Activated naive CD8-positive, alpha-beta T cell treated with anti-CD3 and anti-CD28 coated beads, Interleukin-2, amount 50 U/mL, for 24 hours (primary cell): Measurements from ENCODE around the gene PAPPA.

Experiments used
- ATAC-seq: fragments of 150-1000 bp; cut with Tn5 transposase; one replicate; pipeline ENCODE4 v1.10.0; 2021
- DNase-seq: peaks from one replicate; pipeline ENCODE4 v3.0.0; 2021
- H3K27ac Mint-ChIP-seq: one replicate; pipeline ENCODE4 v1.8.0; 2021; ENCODE audit warnings: mild to moderate bottlenecking, mixed read lengths
- H3K27me3 Mint-ChIP-seq: one replicate; pipeline ENCODE4 v1.8.0; 2021; ENCODE audit warnings: mixed read lengths
- H3K36me3 Mint-ChIP-seq: one replicate; pipeline ENCODE4 v1.8.0; 2021; ENCODE audit warnings: low read depth, mixed read lengths
- H3K4me1 Mint-ChIP-seq: one replicate; pipeline ENCODE4 v1.8.0; 2021; ENCODE audit warnings: mixed read lengths
- H3K4me3 Mint-ChIP-seq: one replicate; pipeline ENCODE4 v1.8.0; 2021; ENCODE audit warnings: mild to moderate bottlenecking, moderate library complexity, mixed read lengths
- H3K9me3 Mint-ChIP-seq: one replicate; pipeline ENCODE4 v1.8.0; 2021; ENCODE audit warnings: mixed read lengths

The PAPPA gene

DNA sequence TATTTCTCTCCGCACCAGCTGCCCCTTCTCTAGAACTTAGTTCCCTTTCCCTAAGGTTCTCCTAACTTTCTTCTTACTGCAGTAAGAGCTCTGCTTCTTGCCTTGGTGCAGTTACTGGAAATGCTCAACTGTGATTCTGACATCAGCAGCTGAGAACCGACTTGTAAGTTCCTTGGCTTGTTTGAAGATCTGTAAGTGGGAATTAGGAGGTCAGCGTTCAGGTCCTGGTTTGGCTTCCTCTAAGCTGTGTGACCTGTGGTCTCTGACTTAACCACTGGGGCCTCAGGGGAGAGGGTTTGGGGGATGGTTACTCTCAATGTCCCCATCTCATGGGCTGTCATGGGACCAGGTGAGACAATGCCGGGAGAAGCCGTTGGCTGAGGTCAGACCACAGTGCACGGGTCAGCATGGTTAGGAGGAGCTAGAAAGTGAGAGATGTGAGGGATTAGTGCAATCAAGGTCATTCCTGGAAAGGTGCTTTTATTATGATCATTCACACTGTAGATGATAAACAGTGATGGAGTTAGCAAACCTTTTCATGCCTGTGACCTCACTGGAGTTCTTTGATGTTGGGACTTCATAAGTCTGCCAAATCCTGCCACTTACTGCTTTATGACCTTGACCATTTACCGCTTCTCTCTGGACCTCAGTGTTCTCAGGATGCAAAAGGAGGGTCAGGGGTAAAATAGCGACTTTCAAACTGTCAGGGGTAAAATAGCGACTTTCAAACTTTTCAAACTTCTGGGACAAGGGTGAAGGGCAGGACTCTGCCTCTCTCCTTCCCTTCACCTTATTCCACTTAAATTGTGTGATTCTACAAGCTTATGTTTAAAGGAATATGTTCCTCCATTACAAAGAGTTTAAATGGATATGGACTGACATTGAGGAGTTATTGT, 7.3 kb downstream of the PAPPA start:
- Mint-ChIP-seq H3K36me3 (no peaks in the 10 kb centered on the region), H3K4me3 (no peak overlapping the region), H3K27me3 (peaks cover 31% of the 10 kb centered on the region), H3K9me3 (peaks cover 4% of the 10 kb centered on the region), H3K4me1 (peaks cover under 1% of the 10 kb centered on the region), H3K27ac (no peak overlapping the region)
- ATAC-seq = no peak
- no peak for DNase-seq

DNA sequence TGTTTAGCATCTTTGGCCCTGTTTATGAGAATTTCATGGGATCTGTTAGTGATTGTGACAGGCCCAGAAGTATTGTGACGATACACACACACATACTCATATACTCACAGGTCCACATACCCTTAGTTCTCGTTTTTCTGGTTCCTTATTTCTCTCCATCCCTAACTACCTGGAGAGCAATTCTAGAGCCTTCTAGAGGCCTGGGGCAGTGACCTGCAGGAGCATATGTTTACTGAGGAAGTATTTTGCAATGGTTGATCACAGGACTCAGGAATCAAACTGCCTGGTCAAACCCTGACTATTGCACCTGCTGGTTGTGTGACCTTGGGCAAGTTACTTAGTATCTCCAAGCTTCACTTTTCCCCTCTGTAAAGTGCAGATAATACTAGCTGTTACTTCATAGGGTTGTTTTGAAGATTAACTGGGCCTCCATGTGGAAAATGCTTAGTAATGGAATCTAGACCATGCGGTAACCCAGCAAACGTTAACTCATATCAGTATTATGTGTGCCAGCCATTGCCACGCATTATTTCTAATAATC, 8.7 kb downstream of the PAPPA start:
- H3K4me3 Mint-ChIP-seq = no peak overlapping the region
- H3K36me3 Mint-ChIP-seq = no peaks in the 10 kb centered on the region
- H3K27ac Mint-ChIP-seq = no peak overlapping the region
- no peak for DNase-seq
- peaks cover 20% of the 10 kb centered on the region for H3K27me3 Mint-ChIP-seq
- H3K4me1 Mint-ChIP-seq = no peaks in the 10 kb centered on the region
- ATAC-seq = no peak
- H3K9me3 Mint-ChIP-seq = peaks cover 4% of the 10 kb centered on the region

DNA sequence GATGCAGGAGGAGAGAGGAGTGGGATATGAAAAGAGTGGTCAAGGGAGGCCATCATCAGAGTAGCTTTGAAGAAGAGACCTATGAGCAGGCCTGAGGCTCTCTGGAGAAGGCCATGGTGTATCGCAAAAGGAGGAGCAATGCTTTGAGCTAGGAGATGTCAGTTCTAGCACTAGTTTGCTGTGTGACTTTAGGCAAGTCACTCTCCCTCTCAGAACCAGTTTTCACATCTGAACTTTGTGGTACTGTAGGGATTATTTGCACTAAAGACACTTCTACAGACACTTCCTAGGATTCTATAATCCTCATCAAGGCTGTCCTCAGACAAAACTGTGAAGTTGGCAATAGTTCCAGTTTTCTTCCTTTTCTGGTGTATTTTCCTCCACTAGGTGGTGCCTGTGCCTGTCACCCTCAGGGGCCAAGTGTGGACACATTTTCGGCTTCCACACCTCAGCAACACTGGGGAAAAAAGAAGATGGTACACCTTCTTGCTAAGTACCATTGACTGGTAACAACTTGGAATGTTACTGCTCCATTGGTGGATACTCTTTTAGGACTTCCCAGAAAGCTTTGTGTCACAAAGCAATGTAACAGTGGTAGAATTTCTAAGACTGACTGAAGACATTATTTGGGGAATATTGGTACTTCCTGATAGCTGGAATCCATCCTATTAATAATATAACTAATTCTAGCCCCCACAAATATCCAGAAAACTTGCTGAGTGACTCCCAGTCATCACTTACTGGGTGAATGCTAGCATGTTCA, 9.9 kb downstream of the PAPPA start:
- H3K4me1 Mint-ChIP-seq = no peaks in the 10 kb centered on the region
- peaks cover 4% of the 10 kb centered on the region for H3K9me3 Mint-ChIP-seq
- H3K36me3 Mint-ChIP-seq = no peaks in the 10 kb centered on the region
- peaks cover 11% of the 10 kb centered on the region for H3K27me3 Mint-ChIP-seq
- no peak overlapping the region for H3K4me3 Mint-ChIP-seq
- no peak for ATAC-seq
- no peak overlapping the region for H3K27ac Mint-ChIP-seq
- no peak for DNase-seq

DNA sequence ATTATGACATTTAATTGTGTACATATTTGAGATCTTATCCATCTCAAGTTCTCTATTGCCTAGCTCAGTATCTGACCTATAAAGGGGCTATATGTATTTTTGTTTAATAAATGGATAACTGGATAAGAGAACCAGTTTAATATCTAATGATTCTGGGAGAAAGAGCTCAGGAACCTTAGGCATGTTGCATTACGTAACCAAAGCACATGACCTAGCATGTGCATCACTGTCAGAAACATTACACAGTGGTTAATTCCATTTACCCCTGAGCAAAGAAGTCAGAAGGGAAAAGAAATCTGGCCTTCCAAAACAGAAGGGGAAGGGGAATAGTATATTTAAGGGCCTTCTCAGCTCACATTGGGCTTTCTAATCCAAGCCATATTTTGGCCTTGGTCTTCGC, 12.3 kb downstream of the PAPPA start:
- no peak overlapping the region for H3K27ac Mint-ChIP-seq

DNA sequence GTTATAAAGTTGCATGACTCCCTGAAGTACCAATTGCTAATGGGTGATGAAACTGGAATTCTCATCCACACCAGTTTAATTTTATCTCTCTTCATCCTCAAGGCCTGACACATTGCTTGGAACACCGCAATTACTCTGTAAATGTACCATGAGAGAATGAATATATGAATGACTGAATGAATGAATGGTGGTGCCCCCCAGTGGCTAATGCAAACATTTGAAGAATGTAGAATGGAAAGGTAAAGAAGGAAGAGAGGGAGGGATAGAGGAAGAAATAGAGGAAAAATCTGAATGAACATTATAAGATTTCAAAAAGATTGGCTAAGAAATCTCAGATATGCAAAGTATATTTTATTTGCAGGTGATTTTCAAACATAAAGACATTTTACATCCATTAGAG, 13.1 kb downstream of the PAPPA start:
- Mint-ChIP-seq H3K27me3 (peaks cover under 1% of the 10 kb centered on the region), H3K27ac (no peak overlapping the region), H3K9me3 (peaks cover 4% of the 10 kb centered on the region), H3K36me3 (no peaks in the 10 kb centered on the region), H3K4me1 (no peaks in the 10 kb centered on the region), H3K4me3 (no peak overlapping the region)
- ATAC-seq = no peak
- DNase-seq = no peak

More for the DNA sequence above, 12.3 kb downstream of the PAPPA start:
- peaks cover 3% of the 10 kb centered on the region for H3K27me3 Mint-ChIP-seq
- no peak for ATAC-seq
- no peak for DNase-seq
- H3K9me3 Mint-ChIP-seq = peaks cover 4% of the 10 kb centered on the region
- H3K4me1 Mint-ChIP-seq = no peaks in the 10 kb centered on the region
- H3K36me3 Mint-ChIP-seq = no peaks in the 10 kb centered on the region
- H3K4me3 Mint-ChIP-seq = no peak overlapping the region

DNA sequence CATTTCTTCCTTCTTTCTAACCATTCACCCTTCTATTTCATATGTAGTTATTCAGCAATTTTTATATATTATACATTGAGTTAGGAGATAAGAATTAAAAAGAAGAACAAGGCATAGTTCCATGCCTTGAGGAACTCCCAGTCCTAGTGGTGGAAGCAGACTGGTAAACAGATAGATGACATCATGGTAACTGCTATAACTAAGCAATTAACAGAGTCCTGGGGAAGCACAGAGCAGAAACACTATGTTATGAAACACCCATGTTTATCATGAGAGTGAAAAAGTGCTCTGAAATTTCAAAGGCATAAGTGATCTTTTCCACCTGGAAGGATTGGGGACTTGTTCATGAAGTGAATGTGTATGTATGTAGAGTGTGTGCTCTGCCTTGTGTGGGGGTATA, 14.6 kb downstream of the PAPPA start:
- no peaks in the 10 kb centered on the region for H3K36me3 Mint-ChIP-seq
- DNase-seq (no peak), ATAC-seq (no peak)
- H3K27me3 Mint-ChIP-seq = no peaks in the 10 kb centered on the region
- H3K4me3 Mint-ChIP-seq = no peak overlapping the region
- peaks cover under 1% of the 10 kb centered on the region for H3K9me3 Mint-ChIP-seq
- H3K27ac Mint-ChIP-seq = no peak overlapping the region
- H3K4me1 Mint-ChIP-seq = no peaks in the 10 kb centered on the region

DNA sequence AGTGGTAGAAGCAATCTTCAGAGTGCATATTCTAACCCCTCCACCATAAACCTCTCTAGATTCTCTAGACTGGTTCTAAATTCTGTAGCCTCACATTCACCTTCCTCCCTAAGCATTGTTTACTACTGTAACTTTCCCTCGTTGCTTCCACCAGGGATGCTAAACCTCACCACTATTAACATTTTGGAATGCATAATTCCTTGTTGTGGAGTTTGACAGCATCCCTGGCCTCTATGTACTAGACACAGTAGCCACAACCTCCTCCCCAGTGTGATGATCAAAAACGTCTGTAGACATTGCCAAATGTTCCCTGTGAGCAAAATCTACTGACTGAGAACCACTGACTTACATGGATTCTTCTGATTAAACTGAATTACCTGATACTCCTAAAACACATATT, 18.6 kb downstream of the PAPPA start:
- no peak overlapping the region for H3K4me3 Mint-ChIP-seq
- H3K4me1 Mint-ChIP-seq = no peaks in the 10 kb centered on the region
- no peaks in the 10 kb centered on the region for H3K36me3 Mint-ChIP-seq
- no peaks in the 10 kb centered on the region for H3K27me3 Mint-ChIP-seq
- no peaks in the 10 kb centered on the region for H3K9me3 Mint-ChIP-seq
- H3K27ac Mint-ChIP-seq = no peak overlapping the region
- DNase-seq (no peak), ATAC-seq (no peak)

DNA sequence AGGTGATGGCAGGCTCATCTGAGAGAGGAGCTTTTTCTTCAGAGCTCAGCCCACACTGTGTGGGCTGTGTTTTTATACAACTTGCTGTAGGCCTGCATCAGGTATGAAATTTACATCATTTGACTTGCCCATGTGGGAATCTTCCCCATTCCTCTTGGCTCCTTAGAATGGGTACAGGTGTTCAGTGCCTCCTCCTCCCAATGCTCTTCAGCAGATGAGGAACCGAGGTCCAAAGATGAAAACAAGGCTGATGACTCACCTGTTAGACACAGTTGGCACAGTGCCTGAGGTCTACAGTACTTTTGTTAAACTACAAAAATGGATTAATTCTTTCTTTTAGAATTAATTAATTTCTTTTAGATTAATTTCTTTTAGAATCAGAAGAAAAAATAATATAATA, 20.8 kb downstream of the PAPPA start:
- H3K36me3 Mint-ChIP-seq = no peaks in the 10 kb centered on the region
- no peaks in the 10 kb centered on the region for H3K4me1 Mint-ChIP-seq
- no peak overlapping the region for H3K27ac Mint-ChIP-seq
- no peak overlapping the region for H3K4me3 Mint-ChIP-seq
- DNase-seq (no peak), ATAC-seq (no peak)
- no peaks in the 10 kb centered on the region for H3K27me3 Mint-ChIP-seq
- H3K9me3 Mint-ChIP-seq = no peaks in the 10 kb centered on the region

DNA sequence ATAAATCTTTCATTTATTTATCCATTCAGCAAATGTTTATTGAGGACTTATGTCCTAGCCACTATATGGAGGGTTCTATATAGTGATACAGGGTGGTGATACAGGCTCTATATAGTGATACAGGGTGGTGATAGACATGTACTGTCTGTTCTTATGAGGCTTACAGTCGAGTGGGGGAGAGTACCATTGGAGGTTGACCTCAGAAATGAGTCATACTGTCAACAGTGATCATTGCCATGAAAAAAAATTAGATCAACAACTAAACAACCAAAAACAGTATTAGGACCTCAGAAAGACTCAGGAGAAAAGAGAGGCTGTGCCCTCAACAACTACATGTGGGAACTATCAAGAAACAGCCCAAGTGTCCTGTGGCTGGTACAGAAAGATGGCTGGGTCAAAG, 22.0 kb downstream of the PAPPA start:
- H3K4me3 Mint-ChIP-seq = no peak overlapping the region
- no peaks in the 10 kb centered on the region for H3K4me1 Mint-ChIP-seq
- ATAC-seq (no peak), DNase-seq (no peak)
- no peak overlapping the region for H3K27ac Mint-ChIP-seq
- no peaks in the 10 kb centered on the region for H3K36me3 Mint-ChIP-seq
- H3K27me3 Mint-ChIP-seq = no peaks in the 10 kb centered on the region
- no peaks in the 10 kb centered on the region for H3K9me3 Mint-ChIP-seq

DNA sequence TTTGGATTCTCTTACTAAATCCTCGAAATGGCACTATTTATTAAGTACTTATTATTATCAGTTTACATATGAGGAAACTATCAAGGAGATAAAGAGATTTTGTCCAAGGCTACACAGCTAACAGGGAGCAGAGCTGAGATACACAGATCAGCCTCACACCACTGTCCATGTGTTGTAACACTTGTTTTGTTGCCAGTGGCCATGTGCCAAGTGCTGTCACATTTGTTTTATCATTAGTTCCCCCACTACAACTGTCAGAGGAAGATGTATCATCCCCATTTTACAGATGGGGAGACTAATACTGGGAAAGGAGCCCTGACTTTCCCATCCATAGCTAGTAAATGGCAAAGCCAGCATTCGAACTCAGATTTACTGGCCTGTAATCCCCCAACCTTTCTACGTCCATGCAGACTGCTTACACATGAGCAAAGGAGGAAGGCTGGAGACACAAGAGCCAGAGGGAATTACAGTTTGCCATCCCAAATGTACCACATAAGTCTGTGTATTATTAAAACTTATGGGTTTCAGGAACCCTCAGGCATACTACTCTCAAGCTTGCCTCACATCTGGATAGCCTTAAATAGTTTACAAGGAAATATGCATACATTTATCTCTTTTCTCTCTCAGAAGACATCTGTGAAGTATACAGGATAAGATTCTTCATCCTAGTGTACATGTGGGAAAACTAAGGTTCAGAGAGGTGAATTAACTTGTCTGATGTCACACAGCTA, 25.1 kb downstream of the PAPPA start:
- Mint-ChIP-seq H3K27ac (no peak overlapping the region), H3K4me1 (no peaks in the 10 kb centered on the region), H3K27me3 (peaks cover 2% of the 10 kb centered on the region), H3K9me3 (no peaks in the 10 kb centered on the region), H3K36me3 (no peaks in the 10 kb centered on the region), H3K4me3 (no peak overlapping the region)
- DNase-seq (no peak), ATAC-seq (no peak)

DNA sequence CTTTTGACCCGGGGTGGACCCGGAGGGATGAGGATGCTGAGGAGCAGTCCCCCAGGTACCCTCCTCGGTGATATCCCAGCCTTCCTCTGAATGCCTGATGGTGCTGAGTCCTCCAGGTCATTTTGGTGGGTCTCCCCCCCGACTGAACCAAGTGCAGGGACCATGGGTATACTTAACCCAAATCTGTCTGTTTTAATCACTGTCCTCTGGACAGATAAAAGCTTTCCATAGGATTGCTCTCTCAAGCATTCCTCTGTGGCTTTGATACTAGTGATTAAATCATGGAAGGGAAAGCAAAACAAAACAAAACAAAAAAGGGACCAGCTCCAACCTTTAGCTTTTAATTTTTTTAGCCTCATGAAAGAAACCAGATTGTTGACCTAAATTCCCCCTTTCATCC, 26.0 kb downstream of the PAPPA start:
- H3K4me1 Mint-ChIP-seq = no peaks in the 10 kb centered on the region
- peaks cover 4% of the 10 kb centered on the region for H3K9me3 Mint-ChIP-seq
- DNase-seq (no peak), ATAC-seq (no peak)
- no peaks in the 10 kb centered on the region for H3K36me3 Mint-ChIP-seq
- H3K27ac Mint-ChIP-seq = no peak overlapping the region
- H3K4me3 Mint-ChIP-seq = no peak overlapping the region
- H3K27me3 Mint-ChIP-seq = peaks cover 2% of the 10 kb centered on the region

DNA sequence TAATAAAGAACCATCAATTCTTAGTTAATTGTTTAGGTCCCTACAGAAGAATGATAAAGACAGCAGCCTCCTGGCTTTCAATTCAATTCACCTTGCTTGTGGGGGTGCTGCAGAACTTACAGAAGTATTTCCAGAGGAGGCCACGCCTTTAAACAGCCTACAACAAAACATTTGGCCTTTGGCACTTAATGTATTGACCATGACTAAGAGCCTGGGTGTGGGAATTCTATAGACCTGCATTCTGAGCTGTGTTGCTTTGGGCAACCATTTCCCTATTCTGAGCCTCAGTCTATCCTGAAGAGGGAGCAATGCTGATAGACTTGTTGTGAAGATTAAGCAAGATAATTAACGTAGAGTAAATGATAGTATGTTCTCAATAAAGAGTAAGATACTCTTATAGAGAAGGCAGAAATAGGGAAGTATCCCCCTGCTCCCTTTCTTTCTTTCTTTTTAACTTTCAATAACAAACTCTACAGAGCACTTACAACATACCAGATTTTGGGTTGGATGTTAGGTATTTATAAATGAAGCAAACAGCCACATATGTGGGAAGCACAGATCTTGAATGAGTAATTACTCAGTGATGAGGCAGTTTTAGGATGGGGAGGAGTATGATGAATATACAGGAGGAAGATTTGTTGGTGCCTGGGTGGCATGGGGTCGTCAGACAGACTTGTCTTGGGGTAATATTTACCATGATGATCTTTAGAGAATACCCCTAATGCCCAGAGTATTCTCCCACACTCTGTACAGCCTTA, 28.4 kb downstream of the PAPPA start:
- ATAC-seq = no peak
- H3K27ac Mint-ChIP-seq = no peak overlapping the region
- no peak overlapping the region for H3K4me3 Mint-ChIP-seq
- H3K4me1 Mint-ChIP-seq = no peaks in the 10 kb centered on the region
- peaks cover 2% of the 10 kb centered on the region for H3K27me3 Mint-ChIP-seq
- DNase-seq = no peak
- no peaks in the 10 kb centered on the region for H3K36me3 Mint-ChIP-seq
- peaks cover 6% of the 10 kb centered on the region for H3K9me3 Mint-ChIP-seq

DNA sequence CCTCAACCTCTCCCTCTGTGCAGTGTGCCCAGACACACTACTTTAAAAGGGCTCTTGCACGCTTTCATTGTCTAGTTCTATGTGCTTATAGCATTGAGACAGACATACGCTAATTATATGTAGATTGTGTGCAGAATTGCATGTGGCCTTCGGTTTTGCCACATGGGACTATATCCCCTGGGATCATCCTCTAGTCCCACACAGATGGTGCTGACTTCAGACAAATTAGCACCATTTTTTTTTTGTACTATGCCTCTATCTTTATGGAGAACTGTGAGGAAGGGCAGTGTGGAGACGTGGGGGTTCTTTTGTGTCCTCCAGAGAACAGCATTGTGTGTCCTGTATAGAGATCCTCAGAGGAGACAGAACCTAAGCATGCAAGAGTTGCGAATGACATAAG, 29.3 kb downstream of the PAPPA start:
- H3K36me3 Mint-ChIP-seq = no peaks in the 10 kb centered on the region
- no peak for ATAC-seq
- DNase-seq = no peak
- no peak overlapping the region for H3K4me3 Mint-ChIP-seq
- H3K27ac Mint-ChIP-seq = no peak overlapping the region
- peaks cover 2% of the 10 kb centered on the region for H3K27me3 Mint-ChIP-seq
- no peaks in the 10 kb centered on the region for H3K4me1 Mint-ChIP-seq
- peaks cover 6% of the 10 kb centered on the region for H3K9me3 Mint-ChIP-seq

DNA sequence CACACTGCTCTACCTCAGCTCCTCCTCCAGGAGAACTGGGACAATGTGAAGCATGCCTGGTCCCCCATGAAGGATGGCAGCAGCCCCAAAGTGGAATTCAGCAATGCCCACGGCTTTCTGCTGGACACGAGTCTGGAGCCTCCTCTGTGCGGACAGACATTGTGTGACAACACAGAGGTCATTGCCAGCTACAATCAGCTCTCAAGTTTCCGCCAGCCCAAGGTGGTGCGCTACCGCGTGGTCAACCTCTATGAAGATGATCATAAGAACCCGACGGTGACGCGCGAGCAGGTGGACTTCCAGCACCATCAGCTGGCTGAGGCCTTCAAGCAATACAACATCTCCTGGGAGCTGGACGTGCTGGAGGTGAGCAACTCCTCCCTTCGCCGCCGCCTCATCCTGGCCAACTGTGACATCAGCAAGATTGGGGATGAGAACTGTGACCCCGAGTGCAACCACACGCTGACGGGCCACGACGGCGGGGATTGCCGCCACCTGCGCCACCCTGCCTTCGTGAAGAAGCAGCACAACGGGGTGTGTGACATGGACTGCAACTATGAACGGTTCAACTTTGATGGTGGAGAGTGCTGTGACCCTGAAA, 34.1 kb downstream of the PAPPA start:
- ATAC-seq (no peak), DNase-seq (no peak)
- no peaks in the 10 kb centered on the region for H3K4me1 Mint-ChIP-seq
- no peak overlapping the region for H3K4me3 Mint-ChIP-seq
- peaks cover 6% of the 10 kb centered on the region for H3K9me3 Mint-ChIP-seq
- no peaks in the 10 kb centered on the region for H3K27me3 Mint-ChIP-seq
- H3K36me3 Mint-ChIP-seq = no peaks in the 10 kb centered on the region
- no peak overlapping the region for H3K27ac Mint-ChIP-seq
